Ureter (tissue), 1 donor: Measurements from ENCODE around the gene GHITM. TPM values are rescaled to one million over a fixed set of nuclear protein-coding genes. Genes with fewer than 3 reads are reported as not detected.
"Not testable (repeated sequence)": the region's sequence is repeated elsewhere in the genome, so short reads cannot be mapped to it uniquely, and the experiment has no call there.

Source experiments
- DNase-seq: peaks from one replicate; pipeline ENCODE4 v3.0.0-alpha.2; 2020; ENCODE audit warnings: low spot score
- total RNA-seq: library from RNA; stranded (reverse); gene quantifications from one replicate; pipeline ENCODE4 v1.2.4, GENCODE V29; 2023
- donor health status: DM: yes; HTN: yes; CAD: no.

GHITM gene
- total RNA-seq, 1 donor from 2014 or later = 108 TPM

DNA sequence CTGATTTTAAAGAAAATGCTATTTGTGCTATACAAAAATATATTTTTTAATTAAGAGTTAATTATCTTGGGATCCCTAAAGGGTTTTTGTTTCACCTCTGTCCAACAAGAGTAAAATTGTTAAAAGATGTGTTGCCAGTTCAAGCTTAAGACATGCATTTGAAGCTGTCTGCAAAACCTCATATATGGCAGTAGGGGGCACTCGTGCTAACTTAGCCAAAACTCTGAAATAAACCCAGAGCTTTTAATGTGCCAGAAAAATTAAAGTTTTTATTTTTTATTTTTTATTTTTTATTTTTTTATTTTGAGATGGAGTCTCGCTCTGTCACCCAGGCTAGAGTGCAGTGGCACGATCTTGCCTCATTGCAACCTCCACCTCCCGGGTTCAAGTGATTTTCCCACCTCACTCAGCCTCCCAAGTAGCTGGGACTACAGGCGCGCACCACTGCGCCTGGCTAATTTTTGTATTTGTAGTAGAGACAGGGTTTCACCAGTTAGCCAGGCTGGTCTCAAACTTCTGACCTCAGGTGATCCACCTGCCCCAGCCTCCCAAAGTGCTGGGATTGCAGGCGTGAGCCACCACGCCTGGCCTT is 8.8 kb downstream of the GHITM start:
- not testable (repeated sequence) for DNase-seq

GRCh38 chr10:84149854-84150253 is 10.5 kb downstream of the GHITM start:
- no peak for DNase-seq

- DNase-seq = no peak
Measured at GRCh38 chr10:84152769-84153168, 13.5 kb downstream of the GHITM start.

GRCh38 chr10:84155521-84155920 is 16.2 kb downstream of the GHITM start:
- DNase-seq = no peak

DNA sequence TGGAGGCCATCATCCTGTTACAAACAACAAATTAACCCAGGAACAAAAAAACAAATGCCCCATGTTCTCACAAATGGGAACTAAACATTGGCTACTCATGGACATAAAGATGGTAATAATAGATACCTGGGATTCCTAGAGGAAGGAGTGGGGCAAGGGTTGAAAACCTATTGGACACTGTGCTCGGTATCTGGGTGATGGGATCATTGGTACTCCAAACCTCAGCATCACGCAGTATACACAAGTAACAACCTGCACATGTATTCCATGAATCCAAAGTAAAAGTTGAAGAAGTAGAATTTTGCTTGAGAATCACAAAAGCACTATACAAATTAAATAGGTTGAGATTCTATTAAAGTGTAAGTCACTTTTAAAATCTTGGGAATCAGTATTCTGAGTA is 16.7 kb downstream of the GHITM start:
- no peak for DNase-seq

- DNase-seq = no peak
Measured at GRCh38 chr10:84156768-84157167, 17.5 kb downstream of the GHITM start.

- no peak for DNase-seq
Measured at GRCh38 chr10:84158061-84158460, 18.8 kb downstream of the GHITM start.

GRCh38 chr10:84158550-84158949 is 19.2 kb downstream of the GHITM start:
- DNase-seq = no peak

GRCh38 chr10:84159076-84159685 is 19.9 kb downstream of the GHITM start:
- no peak for DNase-seq

- DNase-seq = no peak
Measured at GRCh38 chr10:84160663-84161362, 21.5 kb downstream of the GHITM start.

DNA sequence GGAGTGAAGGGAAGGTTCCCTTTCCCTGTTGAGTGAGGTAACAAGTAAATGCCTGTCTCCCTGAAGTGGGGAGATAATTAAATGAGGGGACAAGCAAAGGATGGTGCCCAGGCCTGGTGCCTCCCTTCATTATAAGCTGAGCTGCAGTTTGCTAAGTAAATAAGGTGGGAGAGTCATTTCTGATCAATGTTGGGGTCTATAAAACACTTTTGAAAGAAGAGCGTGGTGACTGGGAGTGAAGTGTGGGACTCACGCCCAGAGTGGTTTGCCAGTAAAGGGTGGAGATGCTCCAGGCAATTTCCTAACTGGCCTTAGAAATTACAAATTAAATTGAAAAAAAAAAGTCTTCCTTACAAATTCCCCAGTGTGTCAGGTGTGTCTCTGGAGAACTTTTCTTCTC is 24.7 kb downstream of the GHITM start:
- no peak for DNase-seq

- DNase-seq = no peak
Measured at GRCh38 chr10:84164442-84164841, 25.1 kb downstream of the GHITM start.

DNA sequence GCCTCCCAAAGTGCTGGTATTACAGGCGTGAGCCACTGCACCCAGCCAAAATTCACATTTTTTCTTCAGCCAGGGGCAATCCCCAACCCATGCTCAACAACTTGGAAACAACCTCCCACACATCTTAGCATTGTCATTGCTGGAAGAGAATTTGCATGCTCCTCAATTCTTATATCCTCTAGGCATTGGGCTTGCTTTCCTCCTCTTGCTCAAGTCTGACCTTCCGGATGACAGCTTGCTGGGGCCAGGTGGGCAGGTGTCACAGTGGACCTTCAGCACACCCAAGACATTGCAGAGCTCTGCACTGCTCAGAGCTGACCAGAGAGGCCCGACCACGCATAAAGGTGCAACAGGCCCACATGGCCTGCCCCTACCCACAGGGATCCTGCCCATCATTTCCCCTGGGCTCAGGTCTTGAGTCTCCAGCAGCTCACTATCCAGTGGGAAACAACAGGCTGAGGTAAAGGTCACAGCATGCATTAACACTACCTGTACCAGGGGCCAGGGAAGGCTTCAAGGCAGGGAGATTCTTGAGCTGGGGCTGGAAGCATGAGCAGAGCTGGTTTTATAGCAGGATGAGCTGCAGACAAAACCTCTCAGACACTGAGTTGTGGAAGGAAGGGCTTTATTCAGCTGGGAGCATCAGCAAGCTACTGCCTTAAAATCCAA is 27.4 kb downstream of the GHITM start:
- no peak for DNase-seq

- not testable (repeated sequence) for DNase-seq
Measured at GRCh38 chr10:84167289-84167653, 28.0 kb downstream of the GHITM start.

DNA sequence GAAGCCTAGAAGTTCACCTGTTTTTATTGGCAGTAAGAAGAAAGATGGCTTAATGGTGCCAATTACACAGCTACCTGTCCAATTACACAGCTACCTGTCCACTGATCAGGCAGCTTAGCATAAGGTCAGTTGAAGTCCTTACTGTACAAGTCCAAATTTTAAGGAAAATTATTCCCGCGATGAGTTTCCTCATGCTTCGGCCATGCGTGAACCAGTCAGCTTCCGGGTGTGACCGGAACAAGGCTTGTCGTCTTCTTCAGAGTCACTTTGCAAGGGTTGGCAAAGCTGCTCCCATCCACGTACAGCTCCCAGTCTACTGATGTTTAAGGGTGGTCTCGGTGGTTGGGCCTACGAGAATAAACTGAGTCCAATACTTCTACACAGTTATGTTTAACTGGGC is 29.1 kb downstream of the GHITM start:
- not testable (repeated sequence) for DNase-seq

GRCh38 chr10:84171237-84171636 is 31.9 kb downstream of the GHITM start:
- not testable (repeated sequence) for DNase-seq

DNA sequence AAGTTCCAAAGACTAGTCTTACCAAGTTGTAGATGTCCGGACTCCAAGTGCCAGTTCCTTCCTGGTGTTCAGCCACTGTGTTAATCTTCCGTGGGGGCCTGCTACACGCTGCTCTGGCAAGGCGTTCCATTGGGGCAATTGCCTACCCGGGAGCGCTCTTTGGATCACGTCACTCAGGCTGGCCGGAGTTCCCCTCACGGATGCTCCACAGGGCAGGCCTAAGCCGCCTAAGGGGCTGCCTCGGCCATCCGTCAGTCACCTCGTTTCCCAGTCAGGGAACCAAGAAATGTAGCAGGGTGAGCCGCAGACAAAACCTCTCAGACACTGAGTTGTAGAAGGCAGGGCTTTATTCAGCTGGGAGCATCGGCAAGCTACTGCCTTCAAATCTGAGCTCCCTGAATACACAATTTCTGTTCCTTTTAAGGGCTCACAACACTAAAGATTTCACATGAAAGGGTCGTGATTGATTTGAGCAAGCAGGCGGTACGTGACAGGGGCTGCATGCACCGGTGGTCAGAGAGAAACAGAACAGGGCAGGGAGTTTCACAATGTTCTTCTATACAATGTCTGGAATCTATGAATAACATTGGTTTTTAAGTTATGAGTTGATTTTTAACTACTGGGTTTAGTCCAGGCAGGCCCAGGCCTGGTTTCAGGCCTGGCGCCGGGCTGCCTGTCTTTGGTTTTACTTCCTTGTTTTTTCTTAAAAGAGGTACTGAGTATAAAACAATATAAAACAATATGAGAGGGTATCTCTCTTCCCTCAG is 32.6 kb downstream of the GHITM start:
- DNase-seq = not testable (repeated sequence)

DNA sequence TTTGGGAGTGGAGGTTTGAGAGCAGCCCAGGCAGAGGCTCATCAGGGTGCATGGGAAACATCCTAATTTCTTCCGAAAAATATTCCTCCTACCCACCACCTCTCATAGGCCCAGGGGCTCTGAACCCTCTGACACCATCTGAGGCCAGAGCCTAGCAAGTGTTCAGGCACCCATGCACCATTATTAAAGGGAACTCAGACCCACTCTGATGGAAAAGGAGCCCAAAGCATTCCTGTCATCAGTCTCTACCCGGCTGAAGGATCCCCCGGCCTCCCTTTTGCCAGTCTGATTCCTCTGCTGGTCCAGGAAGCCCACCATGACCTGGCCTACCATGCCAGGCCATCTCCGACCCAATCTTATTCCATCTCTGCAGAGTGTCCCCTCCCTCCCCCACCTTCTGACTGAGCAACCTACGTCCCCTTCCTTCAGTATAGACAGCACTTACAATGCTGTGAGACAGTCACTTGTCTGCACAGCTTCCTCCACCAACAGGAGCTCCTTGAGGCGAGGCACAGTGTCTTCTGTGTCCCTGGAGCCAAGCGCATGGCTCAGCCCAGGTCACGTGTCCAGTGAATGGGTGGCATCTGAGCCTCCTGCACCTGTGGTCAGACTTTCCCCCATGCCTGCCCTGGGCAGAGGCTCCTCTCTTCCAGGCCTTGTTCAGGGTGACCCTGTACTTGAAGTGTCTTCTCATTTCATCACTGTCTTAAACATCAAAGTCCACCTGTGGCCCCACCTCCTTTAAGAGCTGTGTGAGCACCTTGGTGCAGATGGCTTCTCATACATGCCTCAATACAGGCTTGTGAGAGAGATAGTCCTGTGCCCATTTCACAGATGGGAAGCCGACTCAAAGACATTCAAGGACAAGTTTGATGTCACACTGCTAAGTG is 33.4 kb downstream of the GHITM start:
- DNase-seq = no peak

GRCh38 chr10:84173501-84173929 is 34.2 kb downstream of the GHITM start, which contains the start of gene GPR15LG:
Gene GPR15LG (plus strand): TSS chr10:84173801. CDS start chr10:84173852, 51 bp downstream.
- no peak for DNase-seq

DNA sequence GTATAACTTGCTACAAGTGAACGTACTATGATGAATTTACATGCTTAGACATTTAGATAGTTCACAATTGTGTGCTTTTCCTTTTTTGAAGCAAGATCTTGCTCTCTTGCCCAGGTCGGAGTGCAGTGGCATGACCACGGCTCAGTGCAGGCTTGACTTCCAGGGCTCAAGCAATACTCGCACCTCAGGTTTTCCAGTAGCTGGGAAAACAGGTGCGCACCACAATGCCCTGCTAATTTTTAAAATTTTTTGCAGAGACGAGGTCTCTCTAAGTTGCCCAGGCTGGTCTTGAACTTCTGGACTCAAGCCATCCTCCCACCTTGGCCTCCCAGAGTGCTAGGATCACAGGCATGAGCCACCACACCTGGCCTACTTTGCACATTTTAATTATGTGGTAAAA is 36.1 kb downstream of the GHITM start:
- no peak for DNase-seq

DNA sequence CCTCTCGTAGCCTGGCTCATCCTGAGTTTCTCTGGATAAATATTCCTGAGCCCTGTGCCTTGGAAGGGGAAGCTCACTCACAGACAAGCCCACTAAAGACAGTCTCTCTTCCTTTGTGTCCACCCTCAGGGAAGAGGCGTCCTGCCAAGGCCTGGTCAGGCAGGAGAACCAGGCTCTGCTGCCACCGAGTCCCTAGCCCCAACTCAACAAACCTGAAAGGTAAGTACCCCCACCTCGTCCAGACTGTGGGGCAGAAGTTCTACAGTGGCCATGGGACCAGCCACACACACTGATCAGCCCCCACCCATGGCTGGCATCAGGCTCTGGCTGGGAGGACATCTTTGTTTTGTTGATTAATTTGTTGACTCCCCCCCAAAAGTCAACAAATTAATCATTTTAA is 37.0 kb downstream of the GHITM start:
- DNase-seq = peak; percentile 41
